Raji (cell line): Measurements from ENCODE around the gene ELF3.

Source experiments
- POLR2A ChIP-seq: IDR thresholded peaks from 2 replicates; pipeline ENCODE4 v1.6.1; 2011; ENCODE audit warnings: low read depth, low read length, control low read depth; ENCODE audit not compliant: insufficient read depth

ELF3 gene

GRCh38 chr1:202010180-202011015 lies at the start of gene ELF3:
Gene ELF3, plus strand, starts transcription at chr1:202010587. Its CDS starts 550 bp downstream, at chr1:202011137.
- TF ChIP-seq POLR2A, result no peak

DNA sequence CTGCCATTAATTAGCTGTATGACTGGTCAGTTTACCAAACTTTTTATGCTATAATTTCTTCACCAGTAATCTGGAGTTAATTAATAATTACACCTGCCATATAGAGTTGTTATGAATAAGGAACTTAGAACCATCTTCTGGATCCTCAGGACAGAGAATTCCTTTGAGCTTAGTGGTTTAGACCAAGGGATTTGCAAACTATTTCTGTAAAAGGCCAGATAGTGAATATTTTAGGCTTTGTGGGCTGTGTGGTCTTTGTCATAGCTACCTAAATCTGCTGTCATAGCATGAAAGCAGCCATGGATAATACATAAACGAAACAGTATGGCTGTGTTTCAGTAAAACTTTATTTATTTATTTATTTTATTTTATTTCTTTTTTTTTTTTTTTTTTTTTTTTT lies 46.1 kb upstream of the ELF3 start:
- no peak for TF ChIP-seq POLR2A

DNA sequence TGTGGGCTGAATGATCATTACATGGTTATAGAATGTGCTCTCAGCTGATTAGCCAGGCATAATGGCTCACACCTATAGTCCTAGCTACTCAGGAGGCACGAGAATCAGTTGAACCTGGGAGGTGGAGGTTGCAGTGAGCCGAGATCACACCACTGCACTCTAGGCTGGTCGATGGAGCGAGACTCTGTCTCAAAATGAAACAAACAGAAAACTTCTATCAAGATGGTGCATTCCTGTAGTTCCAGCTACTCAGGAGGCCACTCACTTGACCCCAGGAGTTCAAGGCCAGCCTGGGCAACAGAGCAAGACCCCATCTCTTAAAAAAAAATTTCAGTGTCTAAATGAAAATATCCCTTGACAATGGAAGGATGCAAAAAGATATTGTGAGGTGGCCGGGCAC lies 44.2 kb upstream of the ELF3 start:
- no peak for TF ChIP-seq POLR2A

DNA sequence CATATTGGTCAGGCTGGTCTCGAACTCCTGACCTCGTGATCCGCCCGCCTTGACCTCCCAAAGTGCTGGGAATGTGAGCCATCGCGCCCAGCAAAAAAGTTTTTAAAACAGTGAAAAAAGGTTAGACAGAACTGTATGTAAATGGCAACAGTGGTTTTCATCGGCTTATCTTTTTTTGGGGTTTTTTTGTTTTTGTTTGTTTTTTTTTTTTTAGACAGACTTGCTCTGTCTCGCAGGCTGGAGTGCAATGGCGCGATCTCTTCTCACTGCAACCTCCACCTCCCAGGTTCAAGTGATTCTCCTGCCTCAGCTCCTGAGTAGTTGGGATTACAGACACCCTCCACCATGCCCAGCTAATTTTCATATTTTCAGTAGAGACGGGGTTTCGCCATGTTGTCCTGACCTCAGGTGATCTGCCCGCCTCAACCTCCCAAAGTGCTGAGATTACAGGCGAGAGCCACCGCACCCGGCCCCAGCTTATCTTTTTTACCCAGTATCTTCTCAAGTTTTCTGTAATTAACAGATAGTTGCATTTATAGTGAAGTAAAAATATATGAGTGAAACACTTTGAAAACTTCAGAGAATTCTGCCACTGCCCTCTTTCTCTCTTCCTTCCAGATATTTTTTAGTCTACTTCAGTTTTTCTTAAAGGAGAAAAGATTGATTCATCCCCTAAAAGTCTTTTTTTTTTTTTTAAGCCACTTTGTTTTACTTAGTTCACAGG lies 42.0 kb upstream of the ELF3 start:
- no peak for TF ChIP-seq POLR2A

DNA sequence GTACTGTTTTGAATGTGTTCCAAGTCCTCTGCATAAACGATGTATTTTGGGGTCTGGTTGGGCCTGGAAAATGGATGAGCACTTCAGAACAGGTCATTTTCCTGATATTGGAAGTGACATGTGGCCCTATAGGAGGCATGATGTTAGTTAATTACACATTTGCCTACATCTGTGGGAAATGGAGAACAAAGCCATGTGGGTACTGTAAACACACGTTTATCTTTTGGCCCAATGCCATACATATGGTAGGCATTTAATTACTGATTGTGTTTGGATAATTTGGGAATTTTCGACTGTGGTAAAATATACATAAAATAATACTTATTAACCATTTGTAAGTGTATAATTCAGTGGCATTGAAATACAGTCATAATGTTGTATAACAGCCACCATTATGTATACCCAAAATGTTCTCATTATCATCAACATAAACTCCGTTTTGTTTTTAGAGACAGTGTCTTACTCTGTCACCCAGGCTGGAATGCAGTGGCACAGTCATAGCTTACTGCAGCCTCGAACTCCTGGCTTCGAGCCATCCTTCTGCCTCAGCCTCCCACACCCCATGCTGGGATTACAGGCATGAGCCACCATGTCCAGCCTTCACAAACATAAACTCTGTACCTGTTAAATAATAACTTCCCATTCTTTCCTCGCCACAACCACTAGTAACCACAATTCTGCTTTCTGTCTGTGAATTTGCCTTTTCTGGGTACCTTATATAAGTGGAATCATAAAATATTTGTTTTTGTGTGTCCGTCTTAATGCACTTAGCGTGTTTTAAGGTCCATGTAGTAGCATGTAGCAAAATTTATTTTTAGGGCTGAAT lies 39.8 kb upstream of the ELF3 start:
- no peak for TF ChIP-seq POLR2A

GRCh38 chr1:201982082-201982622 lies 28.2 kb upstream of the ELF3 start:
- no peak for TF ChIP-seq POLR2A

DNA sequence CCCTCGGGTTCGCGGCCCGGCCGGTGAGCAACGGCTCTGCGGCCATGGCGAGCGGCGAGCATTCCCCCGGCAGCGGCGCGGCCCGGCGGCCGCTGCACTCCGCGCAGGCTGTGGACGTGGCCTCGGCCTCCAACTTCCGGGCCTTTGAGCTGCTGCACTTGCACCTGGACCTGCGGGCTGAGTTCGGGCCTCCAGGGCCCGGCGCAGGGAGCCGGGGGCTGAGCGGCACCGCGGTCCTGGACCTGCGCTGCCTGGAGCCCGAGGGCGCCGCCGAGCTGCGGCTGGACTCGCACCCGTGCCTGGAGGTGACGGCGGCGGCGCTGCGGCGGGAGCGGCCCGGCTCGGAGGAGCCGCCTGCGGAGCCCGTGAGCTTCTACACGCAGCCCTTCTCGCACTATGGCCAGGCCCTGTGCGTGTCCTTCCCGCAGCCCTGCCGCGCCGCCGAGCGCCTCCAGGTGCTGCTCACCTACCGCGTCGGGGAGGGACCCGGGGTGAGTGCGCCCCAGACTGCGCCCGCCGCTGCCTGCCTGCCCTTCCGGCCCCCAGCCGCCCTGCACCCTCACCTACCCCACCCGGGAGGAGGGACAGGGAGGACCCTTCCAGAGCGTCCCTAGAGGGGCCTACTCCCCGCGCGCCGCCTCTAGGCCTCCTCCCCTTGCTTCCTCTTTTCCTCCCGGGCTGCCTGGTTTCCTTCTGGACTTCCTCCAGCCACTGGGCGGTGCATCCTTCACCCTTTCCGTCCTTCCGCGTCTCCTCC lies 27.6 kb upstream of the ELF3 start, which contains the start of gene RNPEP:
TSS of gene RNPEP (plus strand) at position 26 of the 757 bp plus-strand sequence. CDS start at position 45, 19 bp downstream.
- peak; percentile 77 for TF ChIP-seq POLR2A

DNA sequence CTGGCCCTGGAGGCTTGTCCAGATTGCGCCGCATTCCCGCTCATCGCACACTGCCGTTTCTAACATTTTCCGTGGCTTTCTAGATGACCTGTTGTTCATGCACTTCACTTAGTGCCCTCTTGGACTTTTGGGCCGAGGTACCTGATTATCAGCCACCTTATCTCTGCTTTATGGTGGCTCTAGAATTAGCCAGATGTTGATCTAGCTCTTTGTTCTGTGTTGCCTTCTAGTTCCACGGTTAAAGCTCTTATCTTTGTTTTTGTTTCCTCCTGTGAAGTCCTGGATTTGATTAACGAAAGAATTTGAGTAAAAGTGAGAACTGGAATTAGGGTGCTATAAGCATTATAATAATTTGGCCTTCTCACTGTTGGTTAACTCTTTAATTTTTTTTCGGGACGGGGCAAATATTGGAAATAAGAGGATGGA lies 27.0 kb upstream of the ELF3 start:
- TF ChIP-seq POLR2A, result no peak

- TF ChIP-seq POLR2A, result no peak
Observed at GRCh38 chr1:201984446-201984845, 25.9 kb upstream of the ELF3 start.

GRCh38 chr1:201985355-201985754 lies 25.0 kb upstream of the ELF3 start:
- no peak for TF ChIP-seq POLR2A

GRCh38 chr1:201988601-201989000 lies 21.8 kb upstream of the ELF3 start:
- no peak for TF ChIP-seq POLR2A

- no peak for TF ChIP-seq POLR2A
Observed at GRCh38 chr1:201989354-201990128, 20.8 kb upstream of the ELF3 start.

- TF ChIP-seq POLR2A, result no peak
Observed at GRCh38 chr1:201990427-201990826, 20.0 kb upstream of the ELF3 start.
